Measurements from ENCODE around the gene HHATL.

The HHATL gene

GRCh38 chr3:42698911-42699230 is 3.7 kb downstream of the HHATL start:
- DNase-seq (ENCODE audit: low read depth in 2 of 2), result no peak

GRCh38 chr3:42698216-42698910 is 4.2 kb downstream of the HHATL start:
- no peak for DNase-seq (ENCODE audit: low read depth in 2 of 2)

- DNase-seq (ENCODE audit: low read depth in 2 of 2), result no peak
Measured at GRCh38 chr3:42697289-42698051, 5.1 kb downstream of the HHATL start.

DNA sequence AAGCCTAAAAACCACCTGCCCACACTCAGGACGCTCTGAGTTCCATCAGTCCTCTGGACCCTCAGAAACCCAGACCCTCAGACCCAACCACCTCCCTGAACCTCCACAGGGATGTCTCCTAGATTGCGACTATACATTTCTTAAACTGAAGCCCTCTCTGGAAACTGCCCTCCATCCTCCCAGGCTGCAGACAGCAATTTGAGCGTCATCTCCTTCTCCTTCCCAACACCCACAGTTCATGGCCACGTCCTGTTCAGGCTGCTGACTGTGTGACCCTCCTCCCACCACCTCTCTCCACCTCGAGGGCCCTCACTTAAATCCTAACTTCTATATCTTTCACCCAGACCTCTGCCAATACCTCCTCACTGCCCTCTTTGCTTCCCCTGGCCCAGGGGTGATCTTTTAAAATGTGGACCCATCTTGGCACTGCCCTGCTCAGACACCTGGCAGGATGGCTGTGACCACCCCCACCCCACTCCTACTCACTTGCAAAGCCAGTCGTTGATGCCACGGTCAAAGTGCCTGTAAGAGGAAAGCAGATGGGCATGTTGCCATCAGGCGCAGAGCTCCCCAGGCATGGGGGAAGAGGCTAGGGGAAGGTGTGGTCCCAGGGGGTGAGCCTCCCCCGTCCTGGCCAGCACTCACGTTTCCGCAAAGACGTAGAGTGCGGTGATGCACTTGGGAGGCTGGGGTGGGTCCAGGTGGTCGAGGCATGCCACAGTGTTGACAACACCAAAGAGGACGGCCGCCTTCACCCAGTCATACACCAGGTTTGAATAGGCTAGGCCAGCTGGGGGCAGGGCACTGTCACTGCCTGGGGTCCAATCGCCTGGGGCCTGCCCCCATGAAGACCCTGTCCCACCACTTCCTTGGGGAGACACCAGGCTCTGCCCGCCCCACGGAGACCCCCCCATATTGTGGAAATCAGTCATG is 6.0 kb downstream of the HHATL start:
- DNase-seq (ENCODE audit: low read depth in 2 of 2), result no peak

GRCh38 chr3:42694366-42694765 is 8.2 kb downstream of the HHATL start:
- no peak for DNase-seq (ENCODE audit: low read depth in 2 of 2)

- DNase-seq (ENCODE audit: low read depth in 2 of 2), result no peak
Measured at GRCh38 chr3:42693530-42693930, 9.1 kb downstream of the HHATL start.

- DNase-seq (ENCODE audit: low read depth in 2 of 2), result no peak
Measured at GRCh38 chr3:42692667-42693529, 9.7 kb downstream of the HHATL start.

- no peak for DNase-seq (ENCODE audit: low read depth in 2 of 2)
Measured at GRCh38 chr3:42691816-42692666, 10.6 kb downstream of the HHATL start.

DNA sequence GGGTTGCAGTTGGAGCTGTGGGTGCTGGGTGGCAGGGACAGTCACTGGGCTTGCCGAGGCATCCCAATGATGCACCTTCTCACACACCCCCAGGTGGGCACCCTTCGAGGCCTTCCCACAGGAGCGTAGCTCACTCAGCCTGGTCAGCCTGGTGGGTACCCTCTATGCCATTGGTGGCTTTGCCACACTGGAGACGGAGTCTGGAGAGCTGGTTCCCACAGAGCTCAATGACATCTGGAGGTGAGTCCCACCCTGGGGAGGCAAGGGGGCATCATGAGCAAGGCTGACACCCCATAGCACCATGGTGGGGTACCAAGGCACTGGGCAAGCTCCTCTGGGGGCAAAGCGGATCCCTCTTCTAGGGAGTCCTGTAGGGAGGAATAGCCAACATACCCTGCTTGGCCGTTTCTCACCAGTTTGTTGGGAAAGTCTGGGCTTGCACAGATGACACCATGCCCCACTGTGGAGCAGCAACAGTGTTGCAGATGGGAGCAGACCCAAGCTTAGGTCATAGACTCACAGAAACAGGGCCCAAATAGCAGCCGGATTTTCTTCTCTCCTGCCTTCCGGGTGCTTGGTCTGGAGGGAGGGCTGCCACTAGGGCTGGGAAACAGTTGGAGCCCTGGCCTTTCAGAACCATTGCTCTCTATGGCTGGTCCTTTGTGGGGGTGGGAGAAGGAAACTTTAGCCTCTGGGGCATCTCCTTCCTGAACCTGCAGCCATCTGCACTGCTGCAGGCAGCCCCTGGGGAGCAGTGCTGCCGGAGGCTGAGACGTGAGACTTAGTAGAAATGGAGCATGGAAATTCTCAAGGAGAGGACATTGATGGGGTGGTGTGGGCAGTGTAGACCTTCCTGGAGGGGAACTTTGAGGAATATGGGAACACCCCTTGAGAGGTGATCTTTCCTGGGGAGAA is 11.6 kb downstream of the HHATL start:
- DNase-seq (ENCODE audit: low read depth in 2 of 2), result no peak

DNA sequence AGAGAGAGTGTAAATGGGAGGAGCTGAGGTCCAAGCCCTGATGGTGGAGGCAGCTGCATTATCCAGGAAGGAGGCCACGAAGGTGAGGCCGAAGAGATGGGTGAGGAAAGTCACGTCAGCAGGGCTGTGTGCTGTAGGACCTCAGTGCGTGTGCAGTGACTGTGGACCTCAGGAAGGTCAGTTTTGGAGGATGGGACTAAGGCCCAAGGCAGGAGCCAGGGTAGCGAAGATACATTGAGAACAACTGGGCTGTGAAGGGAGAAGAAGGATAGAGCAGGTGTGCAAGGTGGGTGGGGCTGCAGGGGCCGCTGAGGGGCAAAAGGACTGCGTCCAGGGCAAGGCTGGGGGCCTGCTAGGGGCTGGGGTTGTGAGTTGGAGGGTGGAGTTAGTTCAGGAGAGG is 12.4 kb downstream of the HHATL start:
- no peak for DNase-seq (ENCODE audit: low read depth in 2 of 2)

DNA sequence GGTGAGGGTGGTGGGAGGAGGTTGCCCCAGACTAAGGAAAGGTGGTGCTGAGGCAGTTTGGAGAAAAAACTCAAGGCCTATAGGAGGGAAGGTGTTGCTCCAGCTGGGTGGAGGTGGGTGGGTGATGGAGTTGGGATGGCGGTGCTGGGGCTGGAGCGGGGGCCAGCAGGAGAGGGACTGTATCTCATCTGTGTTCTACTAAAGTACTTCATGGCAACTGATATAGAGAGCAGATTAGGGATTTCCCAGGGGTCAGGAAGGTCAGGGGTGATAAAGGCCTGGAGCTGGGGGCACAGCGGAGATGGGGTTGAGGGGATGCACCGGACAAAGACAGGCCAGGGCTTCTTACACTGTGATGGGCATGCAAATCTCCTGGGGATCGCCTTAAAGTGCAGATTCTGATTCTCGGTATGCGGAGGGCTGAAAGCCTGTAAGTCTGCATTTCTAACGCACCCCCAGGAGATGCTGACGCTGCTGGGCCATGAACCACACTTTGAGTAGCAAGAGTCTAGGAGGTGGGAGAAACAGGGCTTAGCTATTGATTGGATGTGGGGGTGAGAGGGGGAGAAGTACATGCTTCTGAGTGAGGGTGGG is 13.1 kb downstream of the HHATL start:
- no peak for DNase-seq (ENCODE audit: low read depth in 2 of 2)

DNA sequence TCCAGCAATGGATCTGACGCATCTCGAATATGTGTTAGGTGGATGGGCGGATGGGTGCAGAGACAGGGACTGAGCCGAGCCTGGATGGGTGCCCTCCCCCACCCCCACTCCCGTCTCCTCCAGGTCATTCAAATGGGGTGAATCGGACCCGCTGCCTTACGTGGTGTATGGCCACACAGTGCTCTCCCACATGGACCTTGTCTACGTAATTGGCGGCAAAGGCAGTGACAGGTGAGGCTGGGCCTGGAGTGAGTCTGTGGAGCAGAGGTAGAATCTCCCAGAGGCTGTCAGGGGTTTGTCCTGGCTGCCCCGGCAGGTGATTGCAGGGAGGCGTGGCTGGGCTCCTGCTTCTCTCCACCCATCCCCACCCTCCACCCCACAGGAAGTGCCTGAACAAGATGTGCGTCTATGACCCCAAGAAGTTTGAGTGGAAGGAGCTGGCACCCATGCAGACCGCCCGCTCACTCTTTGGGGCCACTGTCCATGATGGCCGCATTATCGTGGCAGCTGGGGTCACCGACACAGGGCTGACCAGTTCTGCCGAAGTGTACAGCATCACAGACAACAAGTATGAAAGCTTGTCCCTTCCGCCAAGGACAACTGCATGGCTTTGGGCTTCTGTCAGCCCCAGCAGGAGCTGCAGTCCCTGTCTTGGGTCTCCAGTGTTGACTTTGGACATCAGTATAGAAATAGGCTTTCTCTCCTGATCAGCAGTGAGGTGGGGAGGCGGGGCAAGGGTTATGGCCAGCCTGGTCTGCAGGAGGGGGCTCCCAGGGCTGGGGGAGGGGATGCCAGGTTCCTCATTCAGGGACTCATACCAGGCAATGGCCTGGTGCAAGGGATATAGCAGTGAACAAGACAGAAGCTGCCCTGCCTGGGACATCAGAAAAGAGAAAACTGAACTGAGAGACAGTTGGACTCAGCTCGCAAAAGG is 13.8 kb downstream of the HHATL start:
- no peak for DNase-seq (ENCODE audit: low read depth in 2 of 2)

DNA sequence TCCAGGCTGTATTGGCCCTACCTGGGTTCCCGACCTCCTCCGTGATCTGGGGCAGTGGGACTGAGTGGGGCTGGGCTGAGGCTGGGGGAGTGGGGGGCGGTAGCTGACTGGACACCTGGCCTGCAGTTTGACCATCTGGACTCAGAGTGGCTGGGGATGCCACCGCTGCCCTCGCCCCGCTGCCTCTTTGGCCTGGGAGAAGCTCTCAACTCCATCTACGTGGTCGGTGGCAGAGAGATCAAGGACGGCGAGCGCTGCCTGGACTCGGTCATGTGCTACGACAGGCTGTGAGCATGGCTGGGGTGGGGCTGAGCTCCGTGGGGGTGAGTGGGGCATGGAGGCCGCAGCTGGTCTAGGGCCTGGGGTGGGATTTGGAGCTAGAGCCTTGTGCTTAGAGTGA is 14.6 kb downstream of the HHATL start:
- DNase-seq (ENCODE audit: low read depth in 2 of 2), result no peak

GRCh38 chr3:42686832-42687650 is 15.6 kb downstream of the HHATL start:
- no peak for DNase-seq (ENCODE audit: low read depth in 2 of 2)

- no peak for DNase-seq (ENCODE audit: low read depth in 2 of 2)
Measured at GRCh38 chr3:42685891-42686820, 16.4 kb downstream of the HHATL start.

GRCh38 chr3:42685363-42685881 is 17.2 kb downstream of the HHATL start, which contains the start of gene KLHL40:
TSS of gene KLHL40 (plus strand) at chr3:42685537. CDS start at chr3:42685619, 82 bp downstream.
- no peak for DNase-seq (ENCODE audit: low read depth in 2 of 2)

All from activated CD4-positive, alpha-beta T cell treated with anti-CD3 and anti-CD28 coated beads for 24 hours (primary cell).